ENCODE results near the gene FREM1.
A peak's percentile ranks its signal among the peaks of the same experiment; 100 is the strongest.

The FREM1 gene

DNA sequence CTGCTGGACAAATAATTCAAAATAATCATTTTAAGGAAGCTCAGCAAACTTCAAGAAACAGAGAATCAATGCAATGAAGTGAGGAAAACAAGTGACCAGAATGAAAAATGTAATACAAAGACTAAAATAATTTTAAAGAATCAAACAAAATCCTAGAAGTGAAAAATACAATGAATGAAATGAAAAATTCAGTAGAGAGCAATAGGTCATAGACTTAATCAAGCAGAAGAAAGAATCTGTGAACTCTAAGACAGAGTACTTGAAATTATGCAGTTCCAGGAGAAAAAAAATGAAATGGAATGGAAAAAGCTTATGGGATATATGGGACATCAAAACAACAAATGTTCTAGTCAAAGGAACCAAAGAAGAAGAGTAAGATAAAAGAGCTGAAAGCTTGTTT lies 205.1 kb downstream of the FREM1 start:
- ATAC-seq = no peak
- DNase-seq = no peak

DNA sequence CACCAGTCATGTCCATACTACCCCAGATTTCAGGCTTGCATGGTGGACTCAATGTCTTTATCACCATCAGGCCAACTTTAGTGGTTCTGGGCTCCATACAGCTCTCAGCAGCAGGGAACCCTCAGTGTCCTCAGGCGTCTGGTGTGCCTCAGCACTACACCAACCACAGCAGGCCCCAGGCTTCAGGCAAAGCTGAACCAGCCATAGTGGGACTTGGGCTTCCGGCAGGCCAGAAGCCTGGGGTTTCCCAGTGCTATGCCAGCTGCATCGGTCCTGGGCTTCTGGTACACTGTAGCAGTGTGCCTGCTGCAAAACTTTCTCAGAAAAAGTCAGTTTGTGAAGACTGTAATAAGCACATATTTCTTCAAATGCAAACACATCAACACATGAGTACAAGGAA lies 205.9 kb downstream of the FREM1 start:
- no peak for ATAC-seq
- DNase-seq = no peak

DNA sequence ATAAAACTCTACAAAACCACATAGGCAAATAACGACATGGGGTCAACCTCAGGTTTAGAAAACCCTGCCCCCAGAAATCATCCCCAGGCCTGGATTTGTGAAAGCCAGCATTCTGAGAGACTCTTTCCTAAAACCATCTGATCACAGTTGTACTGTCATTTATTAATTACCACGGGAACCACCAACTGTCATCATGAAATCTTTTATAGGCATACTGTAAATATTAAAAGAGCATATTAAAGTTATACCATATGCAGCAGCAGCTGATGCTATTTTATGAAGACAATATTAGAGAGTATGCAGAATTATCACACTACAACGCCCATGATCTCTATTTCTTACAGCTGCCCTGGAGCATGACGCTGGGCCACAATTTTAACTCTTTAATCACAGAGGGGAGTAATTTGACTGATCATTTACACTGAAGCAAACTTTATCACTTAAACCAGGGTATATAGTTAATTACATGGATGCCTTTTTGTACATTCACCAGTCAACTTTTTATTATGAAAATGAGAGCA lies 208.0 kb downstream of the FREM1 start:
- ATAC-seq = no peak
- no peak for DNase-seq

DNA sequence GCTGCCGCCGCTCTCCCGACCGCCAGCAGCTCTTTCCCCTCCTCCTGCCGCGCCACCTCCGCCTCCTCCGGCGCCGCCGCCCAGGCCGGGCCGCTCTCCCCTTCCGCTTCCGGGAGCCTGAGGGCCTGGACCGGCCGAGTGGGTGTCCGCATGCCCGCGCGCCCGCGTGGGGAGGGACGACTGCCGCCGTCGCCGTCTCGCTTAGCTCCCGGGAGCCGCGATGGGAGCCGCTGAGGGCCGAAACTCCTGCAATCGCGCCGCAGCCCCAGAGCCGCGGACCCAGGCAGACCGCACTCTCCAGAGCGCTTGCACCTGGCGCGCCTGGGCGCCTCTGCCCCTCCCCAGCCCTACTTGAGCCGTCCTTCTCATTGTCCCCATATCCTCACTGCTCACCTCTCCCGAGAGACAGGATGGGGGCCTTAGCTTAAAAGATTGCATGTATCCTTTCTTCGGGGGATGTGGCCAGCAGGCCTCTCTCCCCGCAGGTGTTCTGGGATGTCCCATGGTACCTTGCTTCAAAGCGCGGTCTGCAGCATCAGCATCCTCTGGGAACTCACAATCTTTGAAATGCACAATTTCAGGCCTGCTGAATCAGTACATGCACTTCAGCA lies 216.9 kb downstream of the FREM1 start, which contains the start of gene ZDHHC21:
Gene ZDHHC21 (minus strand): TSS at position 182 of the 611 bp plus-strand sequence. CDS start 19,092 bp downstream, outside the sequence.
- ATAC-seq (peak; percentile 91), DNase-seq (peak; percentile 72)

DNA sequence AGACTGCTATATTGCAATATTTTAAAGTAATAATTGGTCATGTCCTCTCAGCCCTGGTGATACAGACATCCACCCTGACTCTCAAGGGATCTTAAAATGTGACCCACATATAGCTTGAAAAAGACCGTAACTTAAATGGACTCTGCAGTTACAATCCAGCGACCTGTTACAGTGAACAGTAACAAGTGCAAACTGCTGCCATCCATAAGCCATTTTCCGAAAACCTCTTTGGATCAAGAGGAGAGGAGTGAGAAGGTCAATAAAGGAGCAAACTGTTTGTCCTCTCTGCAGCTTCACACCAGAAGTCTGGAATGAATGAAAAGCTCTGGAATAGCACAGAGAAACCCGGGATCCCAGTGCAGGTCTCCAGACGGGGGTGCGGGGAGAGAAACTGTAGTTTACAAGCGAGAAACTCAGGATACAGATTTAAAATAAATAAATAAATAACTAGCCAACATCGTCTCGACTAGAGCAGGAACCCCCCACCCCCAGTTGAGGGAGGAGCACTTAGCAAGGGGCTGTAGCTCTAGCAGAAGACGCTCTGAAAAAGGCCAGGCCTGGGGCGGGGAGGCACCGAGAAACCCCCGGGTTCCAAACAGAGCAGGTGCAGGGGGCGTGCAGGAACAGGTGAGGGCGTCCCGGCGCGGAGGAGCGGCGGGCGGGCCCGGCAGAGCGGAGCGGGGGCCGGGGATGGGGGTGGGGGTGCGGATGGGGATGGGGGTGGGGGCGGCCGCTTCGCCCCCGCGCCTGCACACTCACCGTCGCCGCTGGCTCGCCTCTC lies 217.6 kb downstream of the FREM1 start:
- ATAC-seq = peak; percentile 57
- DNase-seq = peak; percentile 43

DNA sequence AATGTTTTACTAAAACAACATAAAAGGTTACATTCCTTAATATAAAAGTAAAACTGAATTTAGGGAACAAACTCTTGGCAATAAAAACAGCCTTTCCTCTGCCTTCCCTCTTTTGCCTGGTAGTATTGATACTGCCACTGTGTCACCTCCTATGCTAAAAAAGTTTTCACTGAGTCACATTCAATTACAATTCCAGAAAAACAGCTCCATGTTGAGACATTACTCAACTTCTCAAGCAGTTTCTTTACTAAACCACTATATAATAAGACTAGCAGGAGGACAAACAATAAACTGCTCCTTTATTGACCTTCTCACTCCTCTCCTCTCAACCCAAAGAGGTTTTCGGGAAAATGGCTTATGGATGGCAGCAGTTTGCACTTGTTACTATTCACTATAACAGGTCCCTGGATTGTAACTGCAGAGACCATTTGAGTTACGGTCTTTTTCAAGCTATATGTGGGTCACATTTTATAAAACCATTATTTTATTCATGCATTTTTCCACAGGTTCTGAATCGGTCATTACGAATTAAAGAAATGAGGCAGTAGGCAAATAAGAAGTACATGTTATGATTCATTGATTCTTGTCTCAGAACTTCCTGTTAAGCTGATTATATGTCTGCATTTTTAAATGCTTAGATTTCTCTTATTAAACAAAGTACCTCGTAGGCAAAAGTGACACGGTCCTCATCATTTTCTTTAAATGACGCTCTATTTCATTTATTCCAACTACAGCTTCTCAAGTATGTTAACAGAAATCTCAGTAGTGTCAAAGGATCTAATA lies 219.1 kb downstream of the FREM1 start:
- ATAC-seq (no peak), DNase-seq (no peak)

DNA sequence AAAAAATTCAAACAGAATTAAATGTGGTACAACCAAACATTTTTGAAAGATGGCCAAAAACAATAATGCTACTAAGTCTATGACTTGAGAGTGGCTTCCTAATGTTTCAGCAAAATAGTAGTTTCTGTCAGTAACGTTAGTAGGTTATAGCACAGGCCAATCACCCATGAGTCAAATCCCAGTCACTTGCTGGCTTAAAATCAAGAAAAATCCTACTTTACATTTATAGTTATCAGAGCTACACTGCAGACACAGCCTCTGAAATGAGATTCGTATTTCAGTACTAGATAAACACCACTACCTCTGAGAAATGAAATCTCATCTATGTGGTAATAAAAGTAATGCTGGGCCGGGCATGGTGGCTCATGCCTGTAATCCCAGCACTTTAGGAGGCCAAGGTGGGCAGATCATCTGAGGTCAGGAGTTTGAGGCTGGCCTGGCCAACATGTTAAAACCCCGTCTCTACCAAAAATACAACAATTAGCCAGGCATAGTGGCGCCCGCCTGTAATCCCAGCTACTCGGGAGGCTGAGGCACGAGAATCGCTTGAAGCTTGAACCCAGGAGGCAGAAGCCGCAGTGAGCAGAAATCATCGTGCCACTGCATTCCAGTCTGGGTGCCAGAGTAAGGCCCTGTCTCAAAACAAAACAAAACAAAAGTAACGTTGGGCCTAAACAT lies 223.0 kb downstream of the FREM1 start:
- no peak for ATAC-seq

DNA sequence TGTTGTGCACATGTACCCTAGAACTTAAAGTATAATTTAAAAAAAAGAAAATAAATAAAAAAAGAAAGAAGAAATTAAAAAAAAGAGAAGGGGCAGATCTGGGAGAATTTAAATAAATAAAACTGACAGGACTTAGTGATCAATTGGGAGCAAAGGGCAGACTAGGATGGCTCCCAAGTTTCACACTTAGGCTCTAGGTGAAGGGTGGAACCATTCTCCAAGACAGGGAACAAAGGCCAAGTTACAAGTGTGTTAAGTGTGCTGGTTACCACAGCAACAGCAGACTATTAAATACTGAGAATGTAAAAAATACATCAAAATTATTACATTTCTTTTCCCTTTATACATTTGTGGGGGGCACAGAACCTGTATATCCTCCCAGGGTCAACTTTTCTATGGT lies 224.1 kb downstream of the FREM1 start:
- DNase-seq (no peak), ATAC-seq (no peak)

More for the DNA sequence above, 223.0 kb downstream of the FREM1 start:
- no peak for DNase-seq
